Measurements from ENCODE around the gene SCAMP3. TPM values are rescaled to one million over a fixed set of nuclear protein-coding genes. Genes with fewer than 3 reads are reported as not detected.
A peak's percentile ranks its signal among the peaks of the same experiment; 100 is the strongest.

Gene SCAMP3
- total and polyA plus RNA-seq, 2 of the 4 experiments (the other 2 are of a cell fraction), result 30.5 to 118 TPM

GRCh38 chr1:155295942-155296267, 33.7 kb upstream of the SCAMP3 start:
- Histone ChIP-seq H3K14ac (replicated peaks; ENCODE audit: low read depth, low read length) (no peak overlapping the region), H3K9me3 (ENCODE audit: control insufficient read depth, insufficient read depth, low read length) (peaks cover 2% of the 10 kb centered on the region; the same call in 1 of the 2 replicates), H4K20me1 (ENCODE audit: insufficient read depth, low read length) (no peaks in the 10 kb centered on the region), H2AK5ac (ENCODE audit: low read depth, low read length) (no peak overlapping the region), H4K91ac (ENCODE audit: insufficient read depth, low read depth, low read length) (no peak overlapping the region), H2AK9ac (replicated peaks; ENCODE audit: low read depth, low read length, poor library complexity) (no peak overlapping the region), H4K5ac (ENCODE audit: low read depth, low read length) (no peak overlapping the region), H3K27me3 (ENCODE audit: control insufficient read depth, insufficient read depth, low read length) (peaks cover 58% of the 10 kb centered on the region), H2BK15ac (ENCODE audit: low read depth, low read length) (no peak overlapping the region), H3K4me2 (ENCODE audit: low read depth, low read length) (no peak overlapping the region), H3K79me1 (ENCODE audit: low read depth in 1 of 2, low read length in 2 of 2) (no peaks in the 10 kb centered on the region), H4K8ac (ENCODE audit: low read depth in 2 of 2, low read length in 2 of 2) (no peak overlapping the region), H3K18ac (ENCODE audit: low read depth, low read length) (no peak overlapping the region), H3K4me1 (ENCODE audit: control insufficient read depth, insufficient read depth, low read length) (no peaks in the 10 kb centered on the region), H3K36me3 (ENCODE audit: control insufficient read depth, insufficient read depth, low read length) (no peaks in the 10 kb centered on the region), H3K27ac (ENCODE audit: insufficient read depth, low read length) (no peak overlapping the region), H3K4ac (ENCODE audit: low read depth, low read length) (no peak overlapping the region), H2BK120ac (ENCODE audit: low read depth, low read length) (no peak overlapping the region), H3K4me3 (ENCODE audit: insufficient read depth, low read depth, low read length) (no peak overlapping the region), H2BK20ac (ENCODE audit: low read depth, low read length) (no peak overlapping the region), H2AFZ (replicated peaks; ENCODE audit: low read length, poor library complexity) (peak overlapping the region; percentile 43), H3K9ac (ENCODE audit: low read depth, low read length) (no peak overlapping the region), H3K56ac (ENCODE audit: extremely low read depth, insufficient read depth, low read length) (no peak overlapping the region), H3K23ac (ENCODE audit: low read depth, low read length) (no peak overlapping the region), H3K9me1 (ENCODE audit: insufficient read depth, low read length) (no peaks in the 10 kb centered on the region), H2BK5ac (ENCODE audit: low read depth, low read length, poor library complexity, severe bottlenecking) (no peak overlapping the region)
- in situ Hi-C loops (cut with MboI; ENCODE audit: low sequenced_read_pairs) (no loop called here), dilution Hi-C loops (cut with HindIII; ENCODE audit: low sequenced_read_pairs, unreplicated experiment) (no loop called here), intact Hi-C loops (cut with micrococcal nuclease) (no loop called here)
- ChIA-PET POLR2A (ENCODE audit: unreplicated experiment) (no interaction called here), CTCF (interaction anchor here (0.6 kb wide), 1 partner anchor 20 kb away, joined by 8 read pairs; no protein-coding TSS in a partner anchor)
- 83% methylated on average over 3 of the region's 7 CpGs; no CpG with 5 or more reads in 1 of the 2 experiments for WGBS, 2 experiments (ENCODE audit: extremely low coverage in 2 of 2, insufficient read length in 1 of 2)
- no TSS peak for BruUV-seq (replicated peaks)
- ATAC-seq (ENCODE audit: low read depth) (no peak), DNase-seq (no peak)
- TF ChIP-seq FOS (IDR thresholded peaks at IDR 0.05; ENCODE audit: low read depth, low read length) (no peak), CEBPB (IDR thresholded peaks at IDR 0.05; ENCODE audit: low read depth, low read length) (no peak), NFE2L2 (IDR thresholded peaks at IDR 0.05; ENCODE audit: low read depth, low read length) (no peak), MAFK (IDR thresholded peaks at IDR 0.05; ENCODE audit: low read depth, low read length) (no peak), CHD1 (IDR thresholded peaks at IDR 0.05; ENCODE audit: low read depth, low read length) (no peak), USF2 (IDR thresholded peaks at IDR 0.05; ENCODE audit: low read depth, low read length) (no peak), RFX5 (IDR thresholded peaks at IDR 0.05; ENCODE audit: low read depth, low read length) (no peak), MXI1 (IDR thresholded peaks at IDR 0.05; ENCODE audit: borderline replicate concordance, low read depth, low read length) (no peak), RCOR1 (IDR thresholded peaks at IDR 0.05; ENCODE audit: insufficient replicate concordance, low read length) (no peak)
- TF ChIP-seq, protein P1, sequence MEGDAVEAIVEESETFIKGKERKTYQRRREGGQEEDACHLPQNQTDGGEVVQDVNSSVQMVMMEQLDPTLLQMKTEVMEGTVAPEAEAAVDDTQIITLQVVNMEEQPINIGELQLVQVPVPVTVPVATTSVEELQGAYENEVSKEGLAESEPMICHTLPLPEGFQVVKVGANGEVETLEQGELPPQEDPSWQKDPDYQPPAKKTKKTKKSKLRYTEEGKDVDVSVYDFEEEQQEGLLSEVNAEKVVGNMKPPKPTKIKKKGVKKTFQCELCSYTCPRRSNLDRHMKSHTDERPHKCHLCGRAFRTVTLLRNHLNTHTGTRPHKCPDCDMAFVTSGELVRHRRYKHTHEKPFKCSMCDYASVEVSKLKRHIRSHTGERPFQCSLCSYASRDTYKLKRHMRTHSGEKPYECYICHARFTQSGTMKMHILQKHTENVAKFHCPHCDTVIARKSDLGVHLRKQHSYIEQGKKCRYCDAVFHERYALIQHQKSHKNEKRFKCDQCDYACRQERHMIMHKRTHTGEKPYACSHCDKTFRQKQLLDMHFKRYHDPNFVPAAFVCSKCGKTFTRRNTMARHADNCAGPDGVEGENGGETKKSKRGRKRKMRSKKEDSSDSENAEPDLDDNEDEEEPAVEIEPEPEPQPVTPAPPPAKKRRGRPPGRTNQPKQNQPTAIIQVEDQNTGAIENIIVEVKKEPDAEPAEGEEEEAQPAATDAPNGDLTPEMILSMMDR (conservative IDR thresholded peaks at IDR 0.05; ENCODE audit: low read depth, low read length), result no peak
